Osteoblast (primary cell): ENCODE results near the gene FADS2. TPM values are rescaled to one million over a fixed set of nuclear protein-coding genes. Genes with fewer than 3 reads are reported as not detected.

Source experiments
- DNase-seq: peaks from one replicate; pipeline ENCODE4 v3.0.0; 2011; ENCODE audit warnings: low spot score, mixed read lengths; ENCODE audit not compliant: insufficient read length; ENCODE audit errors: missing footprints
- H2AFZ ChIP-seq: 2 replicates; pipeline ENCODE4 v1.6.0; 2011; ENCODE audit warnings: mild to moderate bottlenecking, low read length
- H3K27ac ChIP-seq: 2 replicates; pipeline ENCODE4 v1.5.1; 2011; ENCODE audit warnings: mild to moderate bottlenecking, low read depth, low read length, moderate library complexity
- H3K27me3 ChIP-seq: 2 replicates; pipeline ENCODE4 v1.6.0; 2012; ENCODE audit warnings: mild to moderate bottlenecking, control low read depth, inconsistent platforms, low read length, moderate library complexity; ENCODE audit not compliant: insufficient read depth
- H3K36me3 ChIP-seq: 2 replicates; pipeline ENCODE4 v1.5.1; 2011; ENCODE audit warnings: mild to moderate bottlenecking, low read length, control low read depth, moderate library complexity; ENCODE audit not compliant: insufficient read depth
- H3K4me1 ChIP-seq: 2 replicates; pipeline ENCODE4 v1.5.1; 2011; ENCODE audit warnings: mild to moderate bottlenecking, low read length, control low read depth, moderate library complexity; ENCODE audit not compliant: insufficient read depth
- H3K4me2 ChIP-seq: 2 replicates; pipeline ENCODE4 v1.6.0; 2011; ENCODE audit warnings: mild to moderate bottlenecking, low read length; ENCODE audit not compliant: insufficient read depth
- H3K4me3 ChIP-seq: fragments of 200-600 bp; sonication (generic); 3 replicates; pipeline ENCODE4 v1.5.1; 2012; ENCODE audit warnings: mild to moderate bottlenecking, low read length, inconsistent platforms; ENCODE audit not compliant: insufficient read depth
- H3K79me2 ChIP-seq: 2 replicates; pipeline ENCODE4 v1.6.0; 2012; ENCODE audit warnings: mild to moderate bottlenecking, low read length, control low read depth, inconsistent platforms; ENCODE audit not compliant: insufficient read depth
- H3K9me3 ChIP-seq: 2 replicates; pipeline ENCODE4 v1.5.1; 2011; ENCODE audit warnings: low read depth, low read length, control low read depth
- H4K20me1 ChIP-seq: 2 replicates; pipeline ENCODE4 v1.6.0; 2012; ENCODE audit warnings: mild to moderate bottlenecking, low read length, control low read depth; ENCODE audit not compliant: insufficient read depth
- total RNA-seq: library from RNA; depleted of rRNA; stranded (reverse); fragments of >200 nt; gene quantifications from 2 replicates; pipeline ENCODE4 v1.2.3, GENCODE V29; 2012
- TF ChIP-seq, protein P1 (sequence below): IDR thresholded peaks from 2 replicates; pipeline ENCODE4 v1.5.1; 2011; ENCODE audit warnings: mild to moderate bottlenecking, low read depth, low read length, moderate library complexity; ENCODE audit errors: extremely low read depth

FADS2 gene
- total RNA-seq, 1 donor = 275 TPM

DNA sequence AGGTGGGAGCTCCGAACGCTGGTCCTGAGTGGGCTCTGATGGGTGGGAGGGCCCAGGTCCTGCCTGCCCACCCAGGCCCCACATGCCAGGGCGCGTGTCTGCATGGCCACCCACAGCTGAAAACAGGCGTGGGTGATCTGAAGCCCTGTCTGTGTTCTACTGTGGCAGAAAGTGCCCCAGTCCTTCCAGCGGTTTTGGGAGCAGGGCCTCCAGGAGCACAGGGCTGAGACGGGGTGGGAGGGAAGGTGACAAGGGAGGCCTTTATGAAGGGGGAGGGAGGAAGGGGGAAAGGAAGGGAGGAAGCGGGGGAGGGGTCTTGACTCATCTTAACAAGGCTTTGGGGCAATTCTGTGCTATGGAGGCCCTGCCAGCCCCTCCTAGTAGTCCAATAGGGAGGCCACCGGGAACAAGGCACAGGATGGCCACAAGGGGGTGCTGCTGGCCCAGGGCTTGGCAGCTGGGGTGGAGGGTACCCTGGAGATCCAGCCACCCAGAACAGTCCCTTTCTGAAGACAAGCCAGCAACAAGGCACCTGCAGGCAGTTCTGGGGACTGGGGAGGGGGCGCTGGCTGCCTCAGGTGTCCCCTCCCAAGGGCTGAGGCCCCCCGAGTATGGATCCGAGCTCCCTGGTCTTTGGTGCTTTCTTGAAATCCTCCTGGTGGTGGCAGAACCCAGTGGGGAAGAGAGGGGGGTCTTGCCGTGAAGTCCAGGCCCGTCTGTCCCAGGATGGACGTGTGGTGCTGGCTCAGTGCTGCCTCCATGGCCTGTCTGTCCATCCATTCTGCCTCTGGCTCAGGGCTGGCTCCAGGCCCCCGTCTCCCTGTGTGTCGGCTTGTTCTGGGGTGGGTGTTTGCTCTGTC lies 69.5 kb downstream of the FADS2 start:
- no peaks in the 10 kb centered on the region for H3K27me3 ChIP-seq
- TF ChIP-seq, protein P1, sequence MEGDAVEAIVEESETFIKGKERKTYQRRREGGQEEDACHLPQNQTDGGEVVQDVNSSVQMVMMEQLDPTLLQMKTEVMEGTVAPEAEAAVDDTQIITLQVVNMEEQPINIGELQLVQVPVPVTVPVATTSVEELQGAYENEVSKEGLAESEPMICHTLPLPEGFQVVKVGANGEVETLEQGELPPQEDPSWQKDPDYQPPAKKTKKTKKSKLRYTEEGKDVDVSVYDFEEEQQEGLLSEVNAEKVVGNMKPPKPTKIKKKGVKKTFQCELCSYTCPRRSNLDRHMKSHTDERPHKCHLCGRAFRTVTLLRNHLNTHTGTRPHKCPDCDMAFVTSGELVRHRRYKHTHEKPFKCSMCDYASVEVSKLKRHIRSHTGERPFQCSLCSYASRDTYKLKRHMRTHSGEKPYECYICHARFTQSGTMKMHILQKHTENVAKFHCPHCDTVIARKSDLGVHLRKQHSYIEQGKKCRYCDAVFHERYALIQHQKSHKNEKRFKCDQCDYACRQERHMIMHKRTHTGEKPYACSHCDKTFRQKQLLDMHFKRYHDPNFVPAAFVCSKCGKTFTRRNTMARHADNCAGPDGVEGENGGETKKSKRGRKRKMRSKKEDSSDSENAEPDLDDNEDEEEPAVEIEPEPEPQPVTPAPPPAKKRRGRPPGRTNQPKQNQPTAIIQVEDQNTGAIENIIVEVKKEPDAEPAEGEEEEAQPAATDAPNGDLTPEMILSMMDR = peak; percentile 82
- H3K27ac ChIP-seq = no peak overlapping the region
- H3K36me3 ChIP-seq = no peaks in the 10 kb centered on the region
- DNase-seq = peak; percentile 98
- H4K20me1 ChIP-seq = no peaks in the 10 kb centered on the region
- H2AFZ ChIP-seq = no peak overlapping the region
- H3K9me3 ChIP-seq = no peaks in the 10 kb centered on the region
- no peak overlapping the region for H3K4me3 ChIP-seq
- H3K79me2 ChIP-seq = no peaks in the 10 kb centered on the region
- no peaks in the 10 kb centered on the region for H3K4me1 ChIP-seq
- H3K4me2 ChIP-seq = no peak overlapping the region

DNA sequence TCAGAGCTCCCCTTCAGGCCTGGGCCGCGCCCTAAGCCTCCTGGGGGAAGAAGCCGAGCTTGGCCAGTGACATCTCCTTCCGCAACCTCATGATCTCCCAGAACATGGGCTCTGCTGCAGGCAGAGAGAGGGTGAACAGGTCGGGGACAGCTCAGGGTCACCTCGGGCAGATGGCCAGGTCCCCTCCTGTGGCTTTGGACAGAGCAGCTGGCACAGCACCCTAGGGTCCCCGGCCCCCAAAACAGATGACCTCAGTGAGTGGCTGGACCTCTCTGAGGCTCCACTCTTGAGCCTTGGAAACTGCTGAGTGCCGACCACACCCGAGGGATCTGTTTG lies 70.1 kb downstream of the FADS2 start:
- no peaks in the 10 kb centered on the region for H3K4me1 ChIP-seq
- no peak for DNase-seq
- H2AFZ ChIP-seq = no peak overlapping the region
- no peak overlapping the region for H3K4me2 ChIP-seq
- H3K4me3 ChIP-seq = no peak overlapping the region
- no peak overlapping the region for H3K27ac ChIP-seq
- TF ChIP-seq, protein P1 = no peak
- H3K27me3 ChIP-seq = no peaks in the 10 kb centered on the region
- H3K9me3 ChIP-seq = no peaks in the 10 kb centered on the region
- H3K36me3 ChIP-seq = no peaks in the 10 kb centered on the region
- no peaks in the 10 kb centered on the region for H3K79me2 ChIP-seq
- no peaks in the 10 kb centered on the region for H4K20me1 ChIP-seq

GRCh38 chr11:61899146-61899841 lies 71.2 kb downstream of the FADS2 start:
- DNase-seq = peak; percentile 99

More at GRCh38 chr11:61899146-61899841, 71.2 kb downstream of the FADS2 start:
- peak overlapping the region; percentile 88 for H2AFZ ChIP-seq
- no peak overlapping the region for H3K27ac ChIP-seq
- H3K9me3 ChIP-seq = no peaks in the 10 kb centered on the region
- no peaks in the 10 kb centered on the region for H3K27me3 ChIP-seq
- no peaks in the 10 kb centered on the region for H3K4me1 ChIP-seq
- H3K36me3 ChIP-seq = no peaks in the 10 kb centered on the region
- TF ChIP-seq, protein P1 = peak; percentile 95
- H4K20me1 ChIP-seq = no peaks in the 10 kb centered on the region
- no peak overlapping the region for H3K4me2 ChIP-seq
- no peaks in the 10 kb centered on the region for H3K79me2 ChIP-seq
- no peak overlapping the region for H3K4me3 ChIP-seq
